Fibroblast of the aortic adventitia (primary cell): ENCODE data around the gene NDUFB2. TPM values are rescaled to one million over a fixed set of nuclear protein-coding genes. Genes with fewer than 3 reads are reported as not detected.
"Not testable (repeated sequence)": the region's sequence is repeated elsewhere in the genome, so short reads cannot be mapped to it uniquely, and the experiment has no call there.

Experiments
- DNase-seq: peaks from one replicate; pipeline ENCODE4 v3.0.0-alpha.2; 2010; ENCODE audit warnings: low read depth
- H3K4me3 ChIP-seq: 2 replicates; pipeline ENCODE4 v1.5.1; 2011; ENCODE audit warnings: low read depth, mild to moderate bottlenecking, control low read depth, low read length, moderate library complexity
- total RNA-seq: library from RNA; depleted of rRNA; stranded (reverse); fragments of >200 nt; gene quantifications from 2 replicates; pipeline ENCODE4 v1.2.3, GENCODE V29; 2012; ENCODE audit warnings: low replicate concordance
- TF ChIP-seq, protein P1 (sequence below): IDR thresholded peaks from 2 replicates; pipeline ENCODE4 v1.5.1; 2011; ENCODE audit warnings: mild to moderate bottlenecking, low read length, control low read depth, inconsistent platforms; ENCODE audit not compliant: insufficient read depth

The NDUFB2 gene
- total RNA-seq, 1 donor: 161 TPM

GRCh38 chr7:140673063-140673773, 23.3 kb upstream of the NDUFB2 start:
- DNase-seq: no peak
- H3K4me3 ChIP-seq: peak overlapping the region; percentile 75
- TF ChIP-seq, protein P1, sequence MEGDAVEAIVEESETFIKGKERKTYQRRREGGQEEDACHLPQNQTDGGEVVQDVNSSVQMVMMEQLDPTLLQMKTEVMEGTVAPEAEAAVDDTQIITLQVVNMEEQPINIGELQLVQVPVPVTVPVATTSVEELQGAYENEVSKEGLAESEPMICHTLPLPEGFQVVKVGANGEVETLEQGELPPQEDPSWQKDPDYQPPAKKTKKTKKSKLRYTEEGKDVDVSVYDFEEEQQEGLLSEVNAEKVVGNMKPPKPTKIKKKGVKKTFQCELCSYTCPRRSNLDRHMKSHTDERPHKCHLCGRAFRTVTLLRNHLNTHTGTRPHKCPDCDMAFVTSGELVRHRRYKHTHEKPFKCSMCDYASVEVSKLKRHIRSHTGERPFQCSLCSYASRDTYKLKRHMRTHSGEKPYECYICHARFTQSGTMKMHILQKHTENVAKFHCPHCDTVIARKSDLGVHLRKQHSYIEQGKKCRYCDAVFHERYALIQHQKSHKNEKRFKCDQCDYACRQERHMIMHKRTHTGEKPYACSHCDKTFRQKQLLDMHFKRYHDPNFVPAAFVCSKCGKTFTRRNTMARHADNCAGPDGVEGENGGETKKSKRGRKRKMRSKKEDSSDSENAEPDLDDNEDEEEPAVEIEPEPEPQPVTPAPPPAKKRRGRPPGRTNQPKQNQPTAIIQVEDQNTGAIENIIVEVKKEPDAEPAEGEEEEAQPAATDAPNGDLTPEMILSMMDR: no peak

DNA sequence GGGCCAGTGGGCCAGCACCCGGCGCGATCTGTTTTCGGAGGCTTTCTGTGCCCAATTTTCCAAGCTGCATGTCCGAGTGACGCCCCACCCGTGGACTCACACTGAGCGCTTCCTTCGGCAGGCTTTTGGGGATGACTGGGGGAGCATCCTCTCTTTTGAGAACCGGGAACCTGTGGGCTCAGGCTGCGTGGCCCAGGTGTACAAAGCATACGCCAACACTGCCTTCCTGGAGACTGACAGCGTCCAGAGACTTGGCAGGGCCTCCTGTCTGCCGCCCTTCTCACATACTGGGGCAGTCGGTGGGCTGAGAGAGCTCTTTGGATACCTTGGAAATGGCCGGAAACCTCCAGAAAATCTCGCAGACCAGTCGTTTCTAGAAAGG, 22.7 kb upstream of the NDUFB2 start:
- DNase-seq: no peak
- peak overlapping the region; percentile 75 for H3K4me3 ChIP-seq
- TF ChIP-seq, protein P1: no peak

DNA sequence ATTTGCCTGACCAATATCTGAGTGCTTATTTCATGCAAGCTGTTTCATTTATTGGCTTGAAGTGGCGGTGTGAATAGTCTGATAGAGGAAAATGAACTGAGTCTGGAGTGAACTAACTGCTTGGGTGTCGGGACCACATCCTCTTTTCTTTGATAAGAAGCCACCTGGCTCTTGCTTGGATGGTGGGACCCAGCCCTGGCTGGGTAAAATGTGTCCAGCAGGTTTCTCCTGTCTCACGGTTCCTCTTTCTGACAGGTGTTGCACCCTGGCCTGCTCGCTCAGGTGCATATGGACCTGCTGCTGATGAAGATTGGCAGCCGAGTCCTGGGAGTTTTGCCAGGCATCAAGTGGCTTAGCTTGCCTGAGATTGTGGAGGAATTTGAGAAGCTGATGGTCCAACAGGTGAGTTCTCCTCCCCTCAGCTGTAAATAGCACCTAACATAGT, 22.1 kb upstream of the NDUFB2 start:
- H3K4me3 ChIP-seq: no peak overlapping the region
- TF ChIP-seq, protein P1: no peak
- no peak for DNase-seq

GRCh38 chr7:140674899-140675701, 21.4 kb upstream of the NDUFB2 start:
- peak; percentile 58 for DNase-seq
- TF ChIP-seq, protein P1: peak; percentile 55
- H3K4me3 ChIP-seq: no peak overlapping the region

DNA sequence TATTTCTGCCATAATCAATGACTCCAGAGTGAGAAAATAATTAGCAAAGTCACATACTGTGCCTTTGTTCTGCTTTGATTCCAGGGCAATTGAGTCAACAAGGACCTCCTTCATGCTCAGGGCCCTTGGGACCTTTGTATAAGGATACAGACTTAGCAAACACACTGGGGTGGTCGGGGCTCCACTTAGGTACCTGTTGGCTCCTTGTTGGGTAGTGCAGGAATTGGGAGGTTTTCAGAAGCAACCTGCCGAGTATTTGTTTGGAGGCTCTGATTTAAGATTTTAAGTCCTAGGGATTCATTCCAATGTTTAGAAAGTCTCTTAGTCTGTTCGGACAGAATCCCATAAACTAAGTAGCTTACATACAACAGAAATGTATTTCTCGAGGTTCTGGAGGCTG, 20.8 kb upstream of the NDUFB2 start:
- TF ChIP-seq, protein P1: no peak
- no peak overlapping the region for H3K4me3 ChIP-seq
- no peak for DNase-seq

- TF ChIP-seq, protein P1: no peak
- DNase-seq: no peak
- H3K4me3 ChIP-seq: no peak overlapping the region
These were observed 20.2 kb upstream of the NDUFB2 start for GRCh38 chr7:140676306-140676705.

- not testable (repeated sequence) for DNase-seq, H3K4me3 ChIP-seq
These were observed 19.6 kb upstream of the NDUFB2 start for GRCh38 chr7:140676956-140677355.
